ENCODE measurements around the gene MATN1. TPM values are rescaled to one million over a fixed set of nuclear protein-coding genes. Genes with fewer than 3 reads are reported as not detected.
"Not testable (repeated sequence)": the region's sequence is repeated elsewhere in the genome, so short reads cannot be mapped to it uniquely, and the experiment has no call there.

MATN1 gene, protein sequence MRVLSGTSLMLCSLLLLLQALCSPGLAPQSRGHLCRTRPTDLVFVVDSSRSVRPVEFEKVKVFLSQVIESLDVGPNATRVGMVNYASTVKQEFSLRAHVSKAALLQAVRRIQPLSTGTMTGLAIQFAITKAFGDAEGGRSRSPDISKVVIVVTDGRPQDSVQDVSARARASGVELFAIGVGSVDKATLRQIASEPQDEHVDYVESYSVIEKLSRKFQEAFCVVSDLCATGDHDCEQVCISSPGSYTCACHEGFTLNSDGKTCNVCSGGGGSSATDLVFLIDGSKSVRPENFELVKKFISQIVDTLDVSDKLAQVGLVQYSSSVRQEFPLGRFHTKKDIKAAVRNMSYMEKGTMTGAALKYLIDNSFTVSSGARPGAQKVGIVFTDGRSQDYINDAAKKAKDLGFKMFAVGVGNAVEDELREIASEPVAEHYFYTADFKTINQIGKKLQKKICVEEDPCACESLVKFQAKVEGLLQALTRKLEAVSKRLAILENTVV
- total RNA-seq = under 1 TPM in 1 of 2 experiments, not detected in 1; 0.32 TPM

GRCh38 chr1:30723331-30723755, at the start of gene MATN1:
MATN1 (minus strand) TSS chr1:30723585; CDS start chr1:30723551, 34 bp downstream.
- Mint-ChIP-seq H3K4me3 (no peak within 1 kb of the TSS), H3K27ac (no peak within 1 kb of the TSS), H3K27me3 (no peaks in the 10 kb centered on the region), H3K9me3 (ENCODE audit: low read depth) (no peaks in the 10 kb centered on the region), H3K4me1 (peaks cover 12% of the 10 kb centered on the region), H3K36me3 (no peaks in the 10 kb centered on the region)
- DNase-seq (no peak), ATAC-seq (no peak)
- CTCF ChIA-PET = interaction anchor here (0.8 to 19.3 kb wide), 3 partner anchors 23 to 238 kb away, joined by 3 to 759 read pairs (median 4); no protein-coding TSS in a partner anchor

- DNase-seq (no peak), ATAC-seq (no peak)
- no peaks in the 10 kb centered on the region for H3K27me3 Mint-ChIP-seq
- CTCF ChIA-PET = interaction anchor here (0.6 to 17.6 kb wide), 2 partner anchors 9 to 16 kb away, joined by 3 to 438 read pairs; partner anchors contain the start of gene LAPTM5
- no peak overlapping the region for H3K27ac Mint-ChIP-seq
- H3K9me3 Mint-ChIP-seq (ENCODE audit: low read depth) = no peaks in the 10 kb centered on the region
- no peak overlapping the region for H3K4me3 Mint-ChIP-seq
- H3K4me1 Mint-ChIP-seq = peaks cover 8% of the 10 kb centered on the region
- H3K36me3 Mint-ChIP-seq = no peaks in the 10 kb centered on the region
These were observed 47.6 kb upstream of the MATN1 start for GRCh38 chr1:30771005-30771404.

DNA sequence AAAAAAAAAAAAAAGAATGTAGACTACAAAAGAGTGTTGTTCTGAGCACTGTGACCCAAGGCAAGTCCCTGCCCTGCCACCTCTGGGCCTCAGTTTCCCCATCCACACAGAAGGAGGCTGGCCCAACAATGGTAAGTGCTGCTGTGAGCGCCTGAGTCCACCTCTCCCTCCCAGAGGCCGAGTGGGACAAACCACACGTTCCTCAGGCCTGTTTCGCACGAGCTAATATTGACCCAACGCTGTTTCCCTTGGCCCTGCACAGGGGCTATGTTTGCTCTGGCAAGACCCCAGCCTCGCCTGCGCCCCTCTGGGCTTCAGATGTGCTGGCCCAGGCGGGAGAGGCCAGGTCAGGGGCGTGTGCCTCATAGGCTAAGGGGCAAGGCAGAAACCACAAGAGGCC, 46.8 kb upstream of the MATN1 start:
- H3K9me3 Mint-ChIP-seq (ENCODE audit: low read depth) = no peaks in the 10 kb centered on the region
- no peak overlapping the region for H3K4me3 Mint-ChIP-seq
- CTCF ChIA-PET = interaction anchor here (0.6 to 30.3 kb wide), 3 partner anchors 10 to 52 kb away, joined by 3 to 438 read pairs (median 3); no protein-coding TSS in a partner anchor
- H3K36me3 Mint-ChIP-seq = no peaks in the 10 kb centered on the region
- peaks cover 15% of the 10 kb centered on the region for H3K4me1 Mint-ChIP-seq
- no peak for DNase-seq
- H3K27ac Mint-ChIP-seq = no peak overlapping the region
- H3K27me3 Mint-ChIP-seq = no peaks in the 10 kb centered on the region
- no peak for ATAC-seq

DNA sequence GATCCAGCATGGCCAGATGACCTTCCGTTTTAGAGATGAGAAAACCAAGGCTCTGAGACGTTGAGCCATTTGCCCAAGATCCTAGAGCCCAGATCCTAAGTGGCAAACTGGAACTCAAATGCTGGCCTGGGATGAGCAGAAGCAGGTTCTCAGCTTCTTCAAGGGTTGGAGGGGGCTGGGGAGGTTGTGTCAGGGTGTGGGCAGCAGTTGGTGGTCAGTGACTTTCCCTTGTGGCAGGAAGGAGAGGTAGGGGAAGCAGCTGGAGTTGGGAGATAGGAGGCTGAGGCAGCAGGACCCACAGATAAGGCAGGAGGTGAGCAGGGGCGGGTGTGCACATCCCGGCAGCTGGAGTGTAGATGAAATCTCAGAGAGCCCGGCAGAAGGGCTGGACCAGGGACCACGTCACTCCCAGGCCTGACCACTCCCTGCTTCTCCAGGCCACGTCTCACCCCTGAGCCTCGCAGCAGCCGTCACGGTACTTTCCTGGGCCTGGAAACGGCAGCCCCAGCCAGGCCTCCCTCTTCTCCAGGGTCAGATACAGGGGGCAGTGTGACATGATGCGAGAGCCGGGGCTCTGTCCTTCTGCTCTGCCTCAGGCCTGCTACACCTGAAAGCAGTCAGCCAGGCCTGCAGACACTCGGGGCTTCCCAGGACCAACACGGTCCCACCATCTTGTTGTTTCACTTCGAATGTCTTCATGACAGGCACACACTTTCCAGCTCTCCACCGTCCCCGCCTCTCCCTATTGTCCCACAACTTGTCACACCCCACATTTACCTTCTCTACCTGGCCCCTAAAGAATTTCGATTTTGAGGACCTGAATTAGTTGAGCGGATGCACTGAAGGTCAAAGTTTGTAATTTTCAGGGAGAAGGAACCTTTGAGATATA, 45.7 kb upstream of the MATN1 start:
- no peak overlapping the region for H3K27ac Mint-ChIP-seq
- H3K9me3 Mint-ChIP-seq (ENCODE audit: low read depth) = no peaks in the 10 kb centered on the region
- ATAC-seq = no peak
- DNase-seq = no peak
- H3K27me3 Mint-ChIP-seq = no peaks in the 10 kb centered on the region
- H3K36me3 Mint-ChIP-seq = no peaks in the 10 kb centered on the region
- CTCF ChIA-PET = interaction anchor here (0.6 to 30.3 kb wide), 7 partner anchors 11 to 50 kb away, joined by 3 to 438 read pairs (median 3); no protein-coding TSS in a partner anchor
- peaks cover 15% of the 10 kb centered on the region for H3K4me1 Mint-ChIP-seq
- H3K4me3 Mint-ChIP-seq = no peak overlapping the region

DNA sequence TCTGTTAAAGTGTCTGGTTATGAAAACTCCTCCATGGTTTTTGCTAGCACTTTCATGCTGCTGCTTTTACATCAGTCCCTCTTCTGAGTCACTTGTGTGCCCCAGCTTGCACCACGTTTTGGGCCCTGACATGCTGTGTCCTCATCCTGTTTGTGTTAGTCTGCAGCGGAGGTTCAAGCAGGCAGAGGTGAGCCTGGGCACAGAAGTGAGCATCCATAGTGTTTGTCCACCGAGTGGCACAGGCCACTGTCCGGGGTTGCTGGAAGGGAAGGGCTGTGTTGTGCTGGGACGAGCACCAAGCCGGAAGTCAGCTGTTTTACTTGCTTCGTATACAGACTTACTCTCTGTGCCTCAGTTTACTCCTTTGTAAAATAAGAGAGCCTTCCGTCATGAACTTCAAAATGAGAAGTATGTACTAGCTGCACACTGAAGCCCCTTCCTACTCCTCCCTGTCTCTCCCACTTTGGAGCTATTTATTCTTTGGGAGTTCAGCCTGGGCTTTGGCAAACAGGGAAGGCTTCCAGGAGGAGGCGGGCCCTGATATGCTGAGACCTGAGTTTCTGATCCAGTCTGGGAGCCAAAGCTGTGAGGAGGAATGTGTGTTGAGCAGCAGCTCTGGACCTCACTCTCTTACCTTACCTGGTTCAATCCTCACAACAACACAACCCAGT, 44.9 kb upstream of the MATN1 start:
- no peak overlapping the region for H3K27ac Mint-ChIP-seq
- DNase-seq = no peak
- no peak overlapping the region for H3K4me3 Mint-ChIP-seq
- no peaks in the 10 kb centered on the region for H3K9me3 Mint-ChIP-seq (ENCODE audit: low read depth)
- ATAC-seq = no peak
- peaks cover 17% of the 10 kb centered on the region for H3K4me1 Mint-ChIP-seq
- H3K27me3 Mint-ChIP-seq = no peaks in the 10 kb centered on the region
- CTCF ChIA-PET = interaction anchor here (0.9 to 30.3 kb wide), 5 partner anchors 10 to 49 kb away, joined by 3 to 438 read pairs (median 4); no protein-coding TSS in a partner anchor
- no peaks in the 10 kb centered on the region for H3K36me3 Mint-ChIP-seq

DNA sequence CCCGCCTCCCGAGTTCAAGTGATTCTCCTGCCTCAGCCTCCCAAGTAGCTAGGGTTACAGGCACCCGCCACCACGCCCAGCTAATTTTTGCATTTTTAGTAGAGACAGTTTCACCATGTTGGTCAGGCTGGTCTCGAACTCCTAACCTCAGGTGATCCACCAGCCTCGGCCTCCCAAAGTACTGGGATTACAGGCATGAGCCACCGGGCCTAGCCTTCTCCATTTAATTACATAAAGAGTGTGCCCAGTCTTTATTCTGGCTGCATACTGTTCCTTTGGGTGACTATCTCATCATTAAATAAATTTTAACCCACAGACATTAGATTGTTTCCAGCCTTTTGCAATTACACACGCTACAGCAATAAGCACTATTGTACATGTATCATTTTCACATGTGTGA, 43.6 kb upstream of the MATN1 start:
- peaks cover 28% of the 10 kb centered on the region for H3K4me1 Mint-ChIP-seq
- H3K36me3 Mint-ChIP-seq; DNase-seq; ATAC-seq; H3K4me3 Mint-ChIP-seq; H3K9me3 Mint-ChIP-seq (ENCODE audit: low read depth); H3K27ac Mint-ChIP-seq; H3K27me3 Mint-ChIP-seq: not testable (repeated sequence)
- CTCF ChIA-PET = interaction anchor here (1.2 to 30.3 kb wide), 2 partner anchors 13 to 16 kb away, joined by 3 to 438 read pairs; no protein-coding TSS in a partner anchor

GRCh38 chr1:30765556-30766434, 42.4 kb upstream of the MATN1 start:
- H3K9me3 Mint-ChIP-seq (ENCODE audit: low read depth) = no peaks in the 10 kb centered on the region
- CTCF ChIA-PET = interaction anchor here (1.1 to 30.3 kb wide), 3 partner anchors 14 to 47 kb away, joined by 3 to 438 read pairs (median 4); no protein-coding TSS in a partner anchor
- H3K4me3 Mint-ChIP-seq = no peak overlapping the region
- H3K27me3 Mint-ChIP-seq = no peaks in the 10 kb centered on the region
- ATAC-seq = peak; percentile 28
- no peaks in the 10 kb centered on the region for H3K36me3 Mint-ChIP-seq
- no peak overlapping the region for H3K27ac Mint-ChIP-seq
- peaks cover 39% of the 10 kb centered on the region for H3K4me1 Mint-ChIP-seq
- no peak for DNase-seq

- Mint-ChIP-seq H3K4me1 (peaks cover 46% of the 10 kb centered on the region), H3K36me3 (no peaks in the 10 kb centered on the region), H3K4me3 (no peak overlapping the region), H3K27me3 (no peaks in the 10 kb centered on the region), H3K27ac (no peak overlapping the region), H3K9me3 (ENCODE audit: low read depth) (no peaks in the 10 kb centered on the region)
- no peak for ATAC-seq
- CTCF ChIA-PET = interaction anchor here (1.1 to 30.3 kb wide), 2 partner anchors 15 to 46 kb away, joined by 4 to 438 read pairs; no protein-coding TSS in a partner anchor
- DNase-seq = no peak
These were observed 41.7 kb upstream of the MATN1 start for GRCh38 chr1:30764939-30765555.

GRCh38 chr1:30764396-30764795, 41.0 kb upstream of the MATN1 start:
- Mint-ChIP-seq H3K27ac (no peak overlapping the region), H3K27me3 (no peaks in the 10 kb centered on the region)
- CTCF ChIA-PET = interaction anchor here (17.9 to 30.3 kb wide), 2 partner anchors 15 to 44 kb away, joined by 141 to 438 read pairs; no protein-coding TSS in a partner anchor

DNA sequence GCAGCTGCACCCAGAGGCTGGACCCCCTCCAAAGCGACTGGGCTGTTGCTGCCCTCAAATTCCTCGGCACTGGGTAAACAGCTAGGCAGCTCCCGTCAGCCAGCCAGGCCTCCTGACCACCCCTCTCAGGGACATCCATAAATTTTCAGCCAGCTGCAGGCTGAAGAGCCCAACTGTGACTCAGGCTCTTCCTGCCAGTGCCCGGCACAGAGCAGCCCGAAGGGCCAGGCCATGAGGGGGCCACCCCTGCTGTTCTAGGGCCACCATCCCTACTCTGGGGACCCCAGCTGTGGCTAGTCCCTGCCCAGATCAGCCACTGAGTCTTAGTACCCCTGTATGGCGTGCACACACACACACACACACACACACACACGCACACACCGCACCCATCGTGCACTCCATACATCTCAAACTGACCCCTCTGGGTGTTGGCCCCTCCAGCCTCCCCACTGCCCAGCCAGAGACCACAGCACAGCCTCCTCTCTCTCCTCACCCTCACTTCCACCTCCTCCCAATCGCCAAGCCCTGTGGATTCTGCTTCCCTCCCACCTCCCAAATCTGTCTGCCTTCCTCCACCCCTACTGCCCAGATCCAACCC, 40.4 kb upstream of the MATN1 start:
- H3K27me3 Mint-ChIP-seq = no peaks in the 10 kb centered on the region
- ATAC-seq (no peak), DNase-seq (no peak)
- H3K9me3 Mint-ChIP-seq (ENCODE audit: low read depth) = no peaks in the 10 kb centered on the region
- CTCF ChIA-PET = interaction anchor here (17.9 to 30.3 kb wide), 2 partner anchors 16 to 44 kb away, joined by 141 to 438 read pairs; no protein-coding TSS in a partner anchor
- no peaks in the 10 kb centered on the region for H3K36me3 Mint-ChIP-seq
- H3K4me3 Mint-ChIP-seq = no peak overlapping the region
- H3K4me1 Mint-ChIP-seq = peaks cover 57% of the 10 kb centered on the region
- H3K27ac Mint-ChIP-seq = no peak overlapping the region

More at GRCh38 chr1:30764396-30764795, 41.0 kb upstream of the MATN1 start:
- no peak for ATAC-seq
- H3K4me3 Mint-ChIP-seq = no peak overlapping the region
- peaks cover 52% of the 10 kb centered on the region for H3K4me1 Mint-ChIP-seq
- no peaks in the 10 kb centered on the region for H3K9me3 Mint-ChIP-seq (ENCODE audit: low read depth)
- H3K36me3 Mint-ChIP-seq = no peaks in the 10 kb centered on the region
- no peak for DNase-seq
